ENCODE measurements around the gene CTCF.

DNA sequence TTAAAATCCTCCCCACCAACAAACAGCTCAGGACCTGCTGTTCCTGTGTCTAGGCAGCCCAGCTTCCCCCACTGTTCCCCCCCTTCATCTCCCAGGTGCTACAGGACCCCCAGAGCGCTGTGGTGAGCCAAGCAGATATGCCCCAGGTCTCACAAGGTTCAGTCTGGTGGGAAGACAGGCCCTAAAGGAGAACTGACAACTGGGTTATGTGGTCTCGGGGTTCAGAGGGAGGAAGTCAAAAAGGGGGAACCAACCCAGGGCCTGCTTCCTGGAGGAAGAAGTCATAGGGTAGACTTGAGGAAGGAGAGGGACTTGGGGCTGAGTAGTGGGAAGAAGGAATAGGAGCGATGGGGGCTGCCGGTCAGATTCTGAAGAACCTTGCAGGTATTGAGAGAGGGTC, 31.1 kb upstream of the CTCF start:
- TF ChIP-seq, protein P1, sequence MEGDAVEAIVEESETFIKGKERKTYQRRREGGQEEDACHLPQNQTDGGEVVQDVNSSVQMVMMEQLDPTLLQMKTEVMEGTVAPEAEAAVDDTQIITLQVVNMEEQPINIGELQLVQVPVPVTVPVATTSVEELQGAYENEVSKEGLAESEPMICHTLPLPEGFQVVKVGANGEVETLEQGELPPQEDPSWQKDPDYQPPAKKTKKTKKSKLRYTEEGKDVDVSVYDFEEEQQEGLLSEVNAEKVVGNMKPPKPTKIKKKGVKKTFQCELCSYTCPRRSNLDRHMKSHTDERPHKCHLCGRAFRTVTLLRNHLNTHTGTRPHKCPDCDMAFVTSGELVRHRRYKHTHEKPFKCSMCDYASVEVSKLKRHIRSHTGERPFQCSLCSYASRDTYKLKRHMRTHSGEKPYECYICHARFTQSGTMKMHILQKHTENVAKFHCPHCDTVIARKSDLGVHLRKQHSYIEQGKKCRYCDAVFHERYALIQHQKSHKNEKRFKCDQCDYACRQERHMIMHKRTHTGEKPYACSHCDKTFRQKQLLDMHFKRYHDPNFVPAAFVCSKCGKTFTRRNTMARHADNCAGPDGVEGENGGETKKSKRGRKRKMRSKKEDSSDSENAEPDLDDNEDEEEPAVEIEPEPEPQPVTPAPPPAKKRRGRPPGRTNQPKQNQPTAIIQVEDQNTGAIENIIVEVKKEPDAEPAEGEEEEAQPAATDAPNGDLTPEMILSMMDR (IDR thresholded peaks at IDR 0.05; ENCODE audit: extremely low read depth in 1 of 2, insufficient read depth in 1 of 2, low read depth in 1 of 2, low read length in 2 of 2): no peak
- TF ChIP-seq POLR2A (IDR thresholded peaks at IDR 0.05; ENCODE audit: low read depth, low read length) (no peak), FOS (IDR thresholded peaks at IDR 0.05; ENCODE audit: borderline replicate concordance, insufficient read depth, low read length) (no peak), EZH2 (IDR thresholded peaks at IDR 0.05; ENCODE audit: borderline replicate concordance, low read depth, low read length, severe bottlenecking) (no peak)

All from endothelial cell of umbilical vein (primary cell).